Pancreas (tissue), 10 donors: ENCODE results near the gene TAB2. TPM values are rescaled to one million over a fixed set of nuclear protein-coding genes. Genes with fewer than 3 reads are reported as not detected.

ENCODE experiments used
- ATAC-seq, 4 donors: fragments of 200-7000 bp; cut with Tn5 transposase; one replicate each; pipeline versions ENCODE4 v1.8.0 to v1.9.1; 2020; ENCODE audit warnings: mild to moderate bottlenecking in 4 of 4, moderate library complexity in 4 of 4
- DNase-seq, 6 donors: peaks; one replicate each; pipeline ENCODE4 v3.0.0-alpha.2; 2020
- FAIRE-seq: peaks from 2 replicates; lab custom pipeline; 2012; peaks lifted over from hg19 to GRCh38; lab: Jason Lieb, UNC
- H3K27ac ChIP-seq, 4 donors: fragments of 200-600 bp; sonication (generic); 1 replicate in 3 of 4; 2 replicates in 1 of 4; pipeline versions ENCODE4 v1.5.0 to v1.8.0; 2020
- H3K27me3 ChIP-seq, 4 donors: fragments of 200-600 bp; one replicate each; pipeline ENCODE4 v1.8.0; 2021
- H3K36me3 ChIP-seq, 3 donors: fragments of 200-600 bp; sonication (generic) in 1 of 3; one replicate each; pipeline versions ENCODE4 v1.5.0 to v1.8.0; 2020 to 2021
- H3K4me1 ChIP-seq, 3 donors: fragments of 200-600 bp; one replicate each; pipeline ENCODE4 v1.8.0; 2021
- H3K4me3 ChIP-seq, 4 donors: fragments of 200-600 bp; sonication (generic) in 2 of 4; one replicate each; pipeline versions ENCODE4 v1.5.0 to v1.8.0; 2020 to 2021
- H3K9me3 ChIP-seq, 4 donors: fragments of 200-600 bp; one replicate each; pipeline ENCODE4 v1.8.0; 2021
- CTCF ChIP-seq, 4 donors: fragments of 200-600 bp; sonication (generic) in 3 of 4; IDR thresholded peaks; one replicate each; pipeline versions ENCODE4 v1.5.0 to v1.8.0; 2021; ENCODE audit warnings: antibody characterized with exemption in 4 of 4
- WGBS, 2 donors: extraction: QIAGEN DNeasy Blood & Tissue Kit; methylation state at CpG; one replicate each; pipeline ENCODE4 v1.1.7; 2013; 5-methylcytosine and 5-hydroxymethylcytosine counted together
- intact Hi-C, 3 donors: fragments of 100-400 bp; cut with DNase I; formaldehyde crosslinking; loops; one replicate each; pipeline versions ENCODE4 v1.11.1 to v1.14.2; 2022
- polyA plus RNA-seq, 2 donors: library from polyadenylated mRNA; stranded (reverse); fragments of 200-250 nt; gene quantifications; one replicate each; pipeline ENCODE4 v1.2.3, GENCODE V29; 2013
- total RNA-seq, 6 donors: library from RNA; stranded (reverse); fragmentation: NEBNext Ultra II Directional in 4 of 6; extraction: Animal tissue kit (Norgen Biotek cat#: 25700) in 4 of 6; gene quantifications; one replicate each; pipeline versions ENCODE4 v1.2.1 to v1.2.4, GENCODE V29; 2021 to 2023
- donor health status: healthy with polysubstance abuse.
- donor health status: DM: no; HTN: no; CAD: no; lungs with moderate emphysema.
- donor health status: DM: no; HTN: no; CAD: no.
- donor health status: control.
- donor health status: control.
- donor health status: Bipolar disorder and iron deficiency.
- donor health status: DM: yes; HTN: yes; CAD: no.
- donor health status: DM: no; HTN: no; CAD: no.
- donor health status: DM: no; HTN: no; CAD: no.
- donor health status: DM: yes; HTN: yes; CAD: no.

The TAB2 gene
- total and polyA plus RNA-seq, 8 donors, result 6.6 to 35.1 (median 20.7) TPM

GRCh38 chr6:149445095-149445466 lies 127.6 kb downstream of the TAB2 start:
- Histone ChIP-seq H3K27me3 (no peaks in the 10 kb centered on the region), H3K4me1 (peaks cover 0 to 6% (median 4%) of the 10 kb centered on the region in 3 donors), H3K27ac (no peak overlapping the region), H3K36me3 (no peaks in the 10 kb centered on the region), H3K9me3 (no peaks in the 10 kb centered on the region), H3K4me3 (no peak overlapping the region)
- ATAC-seq (no peak), FAIRE-seq (no peak), DNase-seq (no peak)
- intact Hi-C loops, result loop anchor here in 1 of 3 donors (10.0 kb wide), 1 partner anchor 400 kb away; no protein-coding TSS in a partner anchor
- WGBS, 2 donors, result 87 to 92% methylated on average over 6 of the region's 6 CpGs
- TF ChIP-seq CTCF (IDR thresholded peaks at IDR 0.05), result no peak

GRCh38 chr6:149445573-149445972 lies 128.1 kb downstream of the TAB2 start:
- no peak overlapping the region for H3K27ac ChIP-seq
- intact Hi-C loops, result loop anchor here in 1 of 3 donors (10.0 kb wide), 1 partner anchor 401 kb away; no protein-coding TSS in a partner anchor
- H3K4me1 ChIP-seq, result peaks cover 0 to 6% (median 4%) of the 10 kb centered on the region in 3 donors
- 91 to 94% methylated on average over 7 of the region's 7 CpGs for WGBS, 2 donors
- H3K27me3 ChIP-seq, result no peaks in the 10 kb centered on the region
- no peak overlapping the region for H3K4me3 ChIP-seq
- FAIRE-seq, result no peak
- no peaks in the 10 kb centered on the region for H3K9me3 ChIP-seq
- no peak for TF ChIP-seq CTCF (IDR thresholded peaks at IDR 0.05)
- H3K36me3 ChIP-seq, result no peaks in the 10 kb centered on the region
- no peak for DNase-seq
- no peak for ATAC-seq

- no peaks in the 10 kb centered on the region for H3K36me3 ChIP-seq
- FAIRE-seq (no peak), DNase-seq (no peak), ATAC-seq (no peak)
- no peak overlapping the region for H3K4me3 ChIP-seq
- no peaks in the 10 kb centered on the region for H3K27me3 ChIP-seq
- 92 to 95% methylated on average over 5 of the region's 5 CpGs for WGBS, 2 donors
- no peak overlapping the region for H3K27ac ChIP-seq
- intact Hi-C loops, result loop anchor here in 1 of 3 donors (10.0 kb wide), 1 partner anchor 402 kb away; no protein-coding TSS in a partner anchor
- peaks cover 0 to 1% (median under 1%) of the 10 kb centered on the region in 3 donors for H3K4me1 ChIP-seq
- TF ChIP-seq CTCF (IDR thresholded peaks at IDR 0.05), result no peak
- no peaks in the 10 kb centered on the region for H3K9me3 ChIP-seq
Measured at GRCh38 chr6:149446791-149447376, 129.4 kb downstream of the TAB2 start.

GRCh38 chr6:149448821-149449453 lies 131.4 kb downstream of the TAB2 start:
- H3K9me3 ChIP-seq, result no peaks in the 10 kb centered on the region
- no peak overlapping the region for H3K4me3 ChIP-seq
- H3K4me1 ChIP-seq, result peaks cover 6 to 8% (median 7%) of the 10 kb centered on the region in 3 donors
- FAIRE-seq (no peak), ATAC-seq (no peak), DNase-seq (no peak)
- no peak overlapping the region for H3K27ac ChIP-seq
- no peak for TF ChIP-seq CTCF (IDR thresholded peaks at IDR 0.05)
- intact Hi-C loops, result loop anchor here in 1 of 3 donors (10.0 kb wide), 1 partner anchor 404 kb away; no protein-coding TSS in a partner anchor
- no peaks in the 10 kb centered on the region for H3K36me3 ChIP-seq
- no peaks in the 10 kb centered on the region for H3K27me3 ChIP-seq
- 87 to 94% methylated on average over 5 of the region's 5 CpGs for WGBS, 2 donors
